GM10847 (cell line): ENCODE results near the gene CAMK1D.

Experiments
- POLR2A ChIP-seq: IDR thresholded peaks from 2 replicates; pipeline ENCODE4 v1.6.1; 2011; ENCODE audit not compliant: insufficient read length; ENCODE audit errors: extremely low read depth

Gene CAMK1D

GRCh38 chr10:12628153-12628552 is 278.8 kb downstream of the CAMK1D start:
- no peak for TF ChIP-seq POLR2A

DNA sequence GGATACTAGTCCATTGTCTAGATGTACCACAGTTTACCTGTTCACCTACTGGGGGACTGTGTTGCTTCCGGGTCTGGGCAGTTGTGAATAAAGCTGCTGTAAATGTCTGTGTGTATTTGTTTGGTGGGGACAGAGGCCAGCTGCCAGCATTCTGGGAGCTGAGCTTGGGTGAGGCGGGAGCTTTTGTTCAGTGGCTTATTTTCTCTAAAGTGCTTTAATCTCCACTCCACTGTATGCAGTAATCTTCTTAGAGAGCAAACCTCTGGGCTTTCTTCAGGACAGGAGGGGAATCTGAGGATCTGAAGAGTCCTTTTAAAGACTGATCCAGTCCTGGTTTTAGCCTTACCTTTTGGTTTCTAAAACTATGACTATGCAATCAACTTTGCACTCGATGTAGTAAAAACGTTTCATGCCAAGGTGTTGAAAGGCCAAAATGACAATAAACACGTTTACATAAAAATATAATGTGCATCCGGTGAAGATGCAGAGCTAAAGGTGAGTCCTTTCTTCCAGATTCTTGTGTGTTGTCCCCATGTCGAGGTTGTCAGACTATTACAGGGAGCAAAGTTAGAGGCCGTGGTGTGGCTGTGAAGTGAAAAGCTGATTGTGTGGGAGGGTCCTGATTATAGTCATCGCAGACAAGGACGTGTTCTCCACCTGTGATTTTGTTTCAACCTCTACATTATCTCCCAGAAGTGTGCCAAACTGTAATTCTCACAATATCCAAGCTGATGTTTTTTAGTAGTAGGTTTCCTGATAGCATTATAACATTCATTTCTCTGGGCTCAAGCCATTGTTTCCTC is 279.8 kb downstream of the CAMK1D start:
- TF ChIP-seq POLR2A, result no peak

DNA sequence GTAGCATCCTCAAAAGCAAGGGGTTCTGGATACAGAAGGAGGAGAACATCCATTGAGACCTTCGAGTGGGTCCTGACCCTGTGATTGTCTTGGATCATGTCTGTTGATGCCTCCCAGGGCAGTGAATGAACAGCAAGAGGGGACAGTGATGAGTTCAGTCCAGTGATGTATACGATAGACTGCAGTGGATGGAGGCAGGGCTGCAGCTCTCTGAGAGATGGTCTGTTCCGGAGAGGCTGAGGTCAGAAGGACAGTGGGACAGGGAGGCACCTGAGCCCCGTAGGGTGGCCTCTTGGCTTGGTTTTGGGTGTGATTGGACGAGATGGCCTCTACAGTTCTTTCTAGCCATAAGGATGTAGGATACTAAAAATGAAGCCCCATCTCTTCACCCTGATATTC is 280.4 kb downstream of the CAMK1D start:
- TF ChIP-seq POLR2A, result no peak

- TF ChIP-seq POLR2A, result no peak
These were observed 281.9 kb downstream of the CAMK1D start for GRCh38 chr10:12631216-12631615.

GRCh38 chr10:12631787-12632562 is 282.6 kb downstream of the CAMK1D start:
- no peak for TF ChIP-seq POLR2A

DNA sequence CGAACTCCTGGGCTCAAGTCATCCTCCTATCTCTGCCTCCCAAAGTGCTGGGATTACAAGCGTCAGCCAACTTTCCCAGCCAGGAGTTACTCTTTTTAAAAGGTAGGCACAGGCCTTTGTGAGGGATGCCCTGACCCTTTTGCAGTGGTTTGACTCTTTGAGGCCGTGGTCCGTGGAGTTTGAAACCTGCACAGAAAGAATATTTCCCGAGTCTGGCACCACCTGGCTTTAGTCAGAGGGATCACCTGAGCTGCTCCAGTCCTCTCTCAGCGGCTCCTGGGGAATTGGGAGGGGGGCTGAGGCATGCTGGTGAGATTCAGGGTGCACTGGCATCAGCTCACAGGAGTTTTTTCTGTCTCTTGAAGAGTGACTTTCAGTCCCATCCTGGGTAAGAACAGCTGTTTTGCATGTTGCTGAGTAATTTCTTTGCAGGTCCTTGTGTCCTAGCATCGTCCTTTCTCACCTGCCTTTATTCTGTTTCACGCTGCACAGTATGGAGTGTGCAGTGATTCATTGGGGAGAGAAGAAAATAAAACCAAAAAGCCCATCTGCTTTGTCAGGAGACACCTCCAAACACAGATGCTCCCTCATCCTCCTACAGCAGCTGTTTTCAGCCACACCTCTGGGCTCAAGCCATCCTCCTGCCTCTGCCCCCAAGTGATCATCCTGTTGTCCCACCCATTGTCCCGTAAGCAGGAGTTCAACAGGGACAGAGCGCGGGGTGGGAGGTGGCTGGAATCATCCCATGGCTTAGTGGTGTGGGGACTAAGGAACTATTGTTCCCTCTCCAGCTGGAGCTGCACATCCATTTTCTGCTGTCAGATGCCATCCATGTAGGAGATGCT is 284.7 kb downstream of the CAMK1D start:
- no peak for TF ChIP-seq POLR2A

DNA sequence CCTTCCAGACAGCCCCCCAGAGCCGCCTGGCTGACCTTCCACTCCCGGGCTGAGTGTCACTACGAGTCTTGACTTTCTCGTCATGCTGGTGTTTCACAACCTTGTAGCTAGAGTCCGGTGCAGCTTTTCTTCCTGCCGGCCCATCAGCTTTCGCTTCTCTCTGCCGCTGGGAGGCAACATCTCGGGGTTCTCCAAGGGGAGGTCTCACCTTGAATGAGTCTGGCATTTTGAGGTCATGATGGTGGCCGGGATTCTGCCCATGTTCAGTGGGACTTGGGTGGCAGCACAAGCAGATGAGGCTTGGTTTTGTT is 285.2 kb downstream of the CAMK1D start:
- no peak for TF ChIP-seq POLR2A

GRCh38 chr10:12635127-12635541 is 285.8 kb downstream of the CAMK1D start:
- no peak for TF ChIP-seq POLR2A

DNA sequence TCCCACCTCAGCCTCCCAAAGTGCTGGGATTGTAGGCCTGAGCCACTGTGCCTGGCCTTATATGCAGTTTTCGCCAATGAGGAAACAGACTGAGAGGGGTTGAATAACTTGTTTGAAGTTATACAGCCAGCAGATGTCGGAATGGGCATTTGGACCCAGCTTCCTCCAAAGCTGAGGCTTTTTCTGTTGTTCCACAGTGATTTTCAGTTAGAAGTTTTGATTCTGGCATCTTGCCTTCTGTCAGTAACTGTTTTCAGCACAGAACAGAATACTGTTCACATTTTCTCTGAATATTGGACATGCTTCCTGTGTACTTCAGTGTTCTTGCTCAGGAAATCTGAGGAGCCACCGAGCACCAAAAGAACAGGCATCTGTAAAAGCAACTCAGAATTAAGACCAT is 287.2 kb downstream of the CAMK1D start:
- TF ChIP-seq POLR2A, result no peak

DNA sequence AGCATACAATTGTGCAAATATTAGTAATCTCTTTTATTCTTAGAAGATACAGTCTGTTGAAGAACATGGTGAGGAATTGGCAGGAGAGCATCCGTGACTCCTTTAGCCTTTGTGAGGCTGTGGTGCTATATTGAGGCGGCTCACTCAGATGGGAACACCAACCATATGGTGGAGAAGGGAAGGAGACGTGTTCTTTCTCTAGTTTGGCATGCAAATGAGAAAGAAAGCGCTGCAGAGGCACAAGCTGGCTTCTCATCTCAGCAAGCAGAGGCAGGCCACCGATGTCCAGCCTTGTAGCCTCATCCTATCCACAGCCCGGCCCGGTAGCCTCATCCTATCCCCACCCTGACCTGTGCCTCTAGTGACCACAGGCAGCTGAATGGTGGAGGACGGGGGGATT is 288.3 kb downstream of the CAMK1D start:
- TF ChIP-seq POLR2A, result no peak

- TF ChIP-seq POLR2A, result no peak
These were observed 288.8 kb downstream of the CAMK1D start for GRCh38 chr10:12638103-12638502.

GRCh38 chr10:12638781-12639180 is 289.4 kb downstream of the CAMK1D start:
- no peak for TF ChIP-seq POLR2A

GRCh38 chr10:12639996-12640944 is 290.9 kb downstream of the CAMK1D start:
- TF ChIP-seq POLR2A, result no peak

- no peak for TF ChIP-seq POLR2A
These were observed 292.7 kb downstream of the CAMK1D start for GRCh38 chr10:12642036-12642435.

- no peak for TF ChIP-seq POLR2A
These were observed 293.9 kb downstream of the CAMK1D start for GRCh38 chr10:12643279-12643678.
